ENCODE results near the gene UFD1.

- TF ChIP-seq, protein P1, sequence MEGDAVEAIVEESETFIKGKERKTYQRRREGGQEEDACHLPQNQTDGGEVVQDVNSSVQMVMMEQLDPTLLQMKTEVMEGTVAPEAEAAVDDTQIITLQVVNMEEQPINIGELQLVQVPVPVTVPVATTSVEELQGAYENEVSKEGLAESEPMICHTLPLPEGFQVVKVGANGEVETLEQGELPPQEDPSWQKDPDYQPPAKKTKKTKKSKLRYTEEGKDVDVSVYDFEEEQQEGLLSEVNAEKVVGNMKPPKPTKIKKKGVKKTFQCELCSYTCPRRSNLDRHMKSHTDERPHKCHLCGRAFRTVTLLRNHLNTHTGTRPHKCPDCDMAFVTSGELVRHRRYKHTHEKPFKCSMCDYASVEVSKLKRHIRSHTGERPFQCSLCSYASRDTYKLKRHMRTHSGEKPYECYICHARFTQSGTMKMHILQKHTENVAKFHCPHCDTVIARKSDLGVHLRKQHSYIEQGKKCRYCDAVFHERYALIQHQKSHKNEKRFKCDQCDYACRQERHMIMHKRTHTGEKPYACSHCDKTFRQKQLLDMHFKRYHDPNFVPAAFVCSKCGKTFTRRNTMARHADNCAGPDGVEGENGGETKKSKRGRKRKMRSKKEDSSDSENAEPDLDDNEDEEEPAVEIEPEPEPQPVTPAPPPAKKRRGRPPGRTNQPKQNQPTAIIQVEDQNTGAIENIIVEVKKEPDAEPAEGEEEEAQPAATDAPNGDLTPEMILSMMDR (IDR thresholded peaks at IDR 0.05): no peak
- TF ChIP-seq POLR2A (IDR thresholded peaks at IDR 0.05): no peak
Measured at GRCh38 chr22:19466848-19467752, 11.9 kb downstream of the UFD1 start.

All from tibial nerve (tissue), 3 donors.